Measurements from ENCODE around the gene C20orf202.

DNA sequence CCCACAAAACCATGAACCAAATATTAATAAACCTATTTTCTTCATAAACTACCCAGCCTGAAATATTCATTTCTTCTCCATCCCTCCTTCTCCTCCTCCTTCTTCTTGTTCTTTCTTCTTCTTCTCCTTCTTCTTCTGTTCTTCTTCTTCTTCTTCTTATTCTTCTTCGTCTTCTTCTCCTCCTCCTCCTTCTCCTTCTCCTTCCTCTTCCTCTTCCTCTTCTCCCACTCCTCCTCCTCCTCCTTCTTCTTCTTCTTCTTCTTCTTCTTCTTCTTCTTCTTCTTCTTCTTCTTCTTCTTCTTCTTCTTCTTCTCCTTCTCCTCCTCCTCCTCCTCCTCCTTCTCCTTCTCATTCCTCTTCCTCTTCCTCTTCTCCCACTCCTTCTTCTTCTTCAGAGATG lies 13.4 kb upstream of the C20orf202 start:
- no peak for TF ChIP-seq POLR2AphosphoS5 (IDR thresholded peaks at IDR 0.05; ENCODE audit: low read depth, low read length)
- TF ChIP-seq TAF1 (IDR thresholded peaks at IDR 0.05; ENCODE audit: borderline replicate concordance, insufficient read depth, low read length): no peak
- no peak for TF ChIP-seq SIN3A (IDR thresholded peaks at IDR 0.05; ENCODE audit: borderline replicate concordance, insufficient read depth, low read length)

Measured in PFSK-1 (cell line).